Peyer's patch (tissue), 4 donors: ENCODE results near the gene UNCX. TPM values are rescaled to one million over a fixed set of nuclear protein-coding genes. Genes with fewer than 3 reads are reported as not detected.
A peak's percentile ranks its signal among the peaks of the same experiment; 100 is the strongest.
"Not testable (repeated sequence)": the region's sequence is repeated elsewhere in the genome, so short reads cannot be mapped to it uniquely, and the experiment has no call there.

Source experiments
- DNase-seq, 3 donors: peaks; one replicate each; pipeline ENCODE4 v3.0.0-alpha.2; 2017 to 2019
- H3K27ac ChIP-seq, 4 donors: fragments of 200-600 bp; sonication (generic); one replicate each; pipeline ENCODE4 v1.5.1; 2016 to 2019
- H3K27me3 ChIP-seq, 2 donors: fragments of 200-600 bp; sonication (generic); one replicate each; pipeline ENCODE4 v1.5.1; 2019
- H3K36me3 ChIP-seq, 3 donors: fragments of 200-600 bp; sonication (generic); one replicate each; pipeline ENCODE4 v1.5.1; 2016 to 2019
- H3K4me1 ChIP-seq, 4 donors: fragments of 200-600 bp; sonication (generic); one replicate each; pipeline ENCODE4 v1.5.1; 2016 to 2019
- H3K4me3 ChIP-seq, 4 donors: fragments of 200-600 bp; sonication (generic); 1 replicate in 3 of 4; 2 replicates in 1 of 4; pipeline ENCODE4 v1.5.1; 2016 to 2019; ENCODE audit warnings: mild to moderate bottlenecking in 1 of 4
- H3K9me3 ChIP-seq, 4 donors: fragments of 200-600 bp; sonication (generic); one replicate each; pipeline ENCODE4 v1.5.1; 2016 to 2019; ENCODE audit warnings: mild to moderate bottlenecking in 1 of 4
- POLR2A ChIP-seq, 2 donors: fragments of 450-650 bp; IDR thresholded peaks; one replicate each; pipeline ENCODE4 v1.5.1; 2017; ENCODE audit warnings: antibody characterized with exemption in 2 of 2, mild to moderate bottlenecking in 2 of 2, moderate library complexity in 2 of 2
- total RNA-seq, 4 donors: library from RNA; depleted of rRNA; stranded (reverse); fragments of >200 nt; gene quantifications; one replicate each; pipeline ENCODE4 v1.1.0, GENCODE V29; 2016
- TF ChIP-seq, protein P1 (sequence below), 6 experiments: fragments of 450-650 bp in 4 of 6; fragments of 200-600 bp in 2 of 6; sonication (generic) in 1 of 6; IDR thresholded peaks; one replicate each; pipeline ENCODE4 v1.5.1; 2017 to 2019; ENCODE audit warnings: antibody characterized with exemption in 6 of 6, mild to moderate bottlenecking in 3 of 6, moderate library complexity in 1 of 6

Gene UNCX
- total RNA-seq, 4 donors from 2014 or later = not detected

- peak in 1 of 3 donors; percentile 69 for DNase-seq
- H3K4me1 ChIP-seq = no peaks in the 10 kb centered on the region
- TF ChIP-seq, protein P1, sequence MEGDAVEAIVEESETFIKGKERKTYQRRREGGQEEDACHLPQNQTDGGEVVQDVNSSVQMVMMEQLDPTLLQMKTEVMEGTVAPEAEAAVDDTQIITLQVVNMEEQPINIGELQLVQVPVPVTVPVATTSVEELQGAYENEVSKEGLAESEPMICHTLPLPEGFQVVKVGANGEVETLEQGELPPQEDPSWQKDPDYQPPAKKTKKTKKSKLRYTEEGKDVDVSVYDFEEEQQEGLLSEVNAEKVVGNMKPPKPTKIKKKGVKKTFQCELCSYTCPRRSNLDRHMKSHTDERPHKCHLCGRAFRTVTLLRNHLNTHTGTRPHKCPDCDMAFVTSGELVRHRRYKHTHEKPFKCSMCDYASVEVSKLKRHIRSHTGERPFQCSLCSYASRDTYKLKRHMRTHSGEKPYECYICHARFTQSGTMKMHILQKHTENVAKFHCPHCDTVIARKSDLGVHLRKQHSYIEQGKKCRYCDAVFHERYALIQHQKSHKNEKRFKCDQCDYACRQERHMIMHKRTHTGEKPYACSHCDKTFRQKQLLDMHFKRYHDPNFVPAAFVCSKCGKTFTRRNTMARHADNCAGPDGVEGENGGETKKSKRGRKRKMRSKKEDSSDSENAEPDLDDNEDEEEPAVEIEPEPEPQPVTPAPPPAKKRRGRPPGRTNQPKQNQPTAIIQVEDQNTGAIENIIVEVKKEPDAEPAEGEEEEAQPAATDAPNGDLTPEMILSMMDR (IDR thresholded peaks at IDR 0.05) = peak in 3 of 6 experiments; percentile 53 to 62 (median 54)
- TF ChIP-seq POLR2A (IDR thresholded peaks at IDR 0.05) = no peak
- no peaks in the 10 kb centered on the region for H3K9me3 ChIP-seq
- H3K4me3 ChIP-seq = no peak overlapping the region
- H3K27ac ChIP-seq = no peak overlapping the region
- H3K27me3 ChIP-seq = no peaks in the 10 kb centered on the region
- H3K36me3 ChIP-seq = no peaks in the 10 kb centered on the region
These were observed 38.9 kb upstream of the UNCX start for GRCh38 chr7:1193593-1194424.

GRCh38 chr7:1196441-1196840 lies 36.2 kb upstream of the UNCX start:
- not testable (repeated sequence) for H3K9me3 ChIP-seq, H3K36me3 ChIP-seq, H3K27ac ChIP-seq, DNase-seq, H3K4me1 ChIP-seq, H3K4me3 ChIP-seq, H3K27me3 ChIP-seq

DNA sequence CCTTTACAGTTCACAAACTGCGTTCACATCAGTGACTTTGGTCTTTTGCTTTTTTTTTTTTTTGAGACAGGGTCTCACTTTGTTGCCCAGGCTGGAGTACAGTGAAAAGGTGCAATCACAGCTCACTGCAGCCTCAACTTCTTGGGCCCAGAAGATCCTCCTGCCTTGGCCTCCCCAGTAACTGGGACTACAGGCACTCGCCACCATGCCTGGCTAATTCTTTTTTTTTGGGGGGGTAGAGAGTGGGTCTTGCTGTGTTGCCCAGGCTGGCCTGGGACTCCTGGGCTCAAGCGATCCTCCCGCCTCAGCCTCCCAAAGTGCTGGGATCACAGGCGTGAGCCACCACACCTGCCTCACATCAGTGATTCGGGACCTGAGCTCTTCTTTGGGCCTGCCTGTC lies 35.7 kb upstream of the UNCX start:
- Histone ChIP-seq H3K27me3 (no peaks in the 10 kb centered on the region), H3K27ac (no peak overlapping the region), H3K36me3 (no peaks in the 10 kb centered on the region), H3K4me3 (no peak overlapping the region), H3K9me3 (no peaks in the 10 kb centered on the region), H3K4me1 (no peaks in the 10 kb centered on the region)
- no peak for DNase-seq
- TF ChIP-seq POLR2A (IDR thresholded peaks at IDR 0.05) = no peak
- TF ChIP-seq, protein P1 (IDR thresholded peaks at IDR 0.05) = no peak

DNA sequence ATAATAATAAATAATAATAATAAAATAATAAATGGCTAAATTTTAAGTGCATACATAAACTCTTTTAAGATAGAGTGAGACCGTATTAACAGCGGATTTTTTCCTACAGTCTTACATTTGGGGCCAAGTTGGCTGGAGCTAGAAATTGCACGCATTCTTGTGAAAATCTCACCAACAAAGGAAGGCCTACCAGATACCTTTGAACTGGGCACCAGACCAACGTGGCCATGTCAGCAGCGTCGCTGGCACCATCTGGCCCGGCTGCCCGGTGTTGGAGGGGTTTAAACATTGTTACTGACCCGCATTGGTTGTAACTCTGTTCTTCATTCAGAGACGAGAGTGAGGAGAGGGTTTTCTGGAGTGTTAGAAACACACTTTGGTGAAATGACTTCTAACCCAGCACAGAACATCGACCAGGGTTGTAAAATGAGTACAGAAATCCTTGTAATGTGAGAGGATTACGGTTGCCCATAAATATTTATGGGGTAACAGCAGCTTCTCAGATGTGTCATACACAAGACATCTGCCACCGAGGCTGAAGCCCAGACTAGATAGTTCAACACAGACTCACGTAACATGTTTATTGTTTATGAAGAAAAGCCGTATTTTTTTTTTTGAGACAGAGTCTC lies 34.6 kb upstream of the UNCX start:
- Histone ChIP-seq H3K36me3 (no peaks in the 10 kb centered on the region), H3K4me3 (no peak overlapping the region), H3K27ac (no peak overlapping the region), H3K4me1 (no peaks in the 10 kb centered on the region), H3K27me3 (no peaks in the 10 kb centered on the region), H3K9me3 (no peaks in the 10 kb centered on the region)
- no peak for DNase-seq
- no peak for TF ChIP-seq POLR2A (IDR thresholded peaks at IDR 0.05)
- TF ChIP-seq, protein P1 (IDR thresholded peaks at IDR 0.05) = no peak

- DNase-seq = no peak
- TF ChIP-seq POLR2A (IDR thresholded peaks at IDR 0.05) = no peak
- TF ChIP-seq, protein P1 (IDR thresholded peaks at IDR 0.05) = no peak
- H3K4me1 ChIP-seq = no peaks in the 10 kb centered on the region
These were observed 32.6 kb upstream of the UNCX start for GRCh38 chr7:1200045-1200444.

GRCh38 chr7:1201916-1202315 lies 30.8 kb upstream of the UNCX start:
- H3K27me3 ChIP-seq = no peaks in the 10 kb centered on the region
- TF ChIP-seq, protein P1 (IDR thresholded peaks at IDR 0.05) = no peak
- TF ChIP-seq POLR2A (IDR thresholded peaks at IDR 0.05) = no peak

More at GRCh38 chr7:1200045-1200444, 32.6 kb upstream of the UNCX start:
- Histone ChIP-seq H3K4me3 (no peak overlapping the region), H3K27ac (no peak overlapping the region), H3K9me3 (no peaks in the 10 kb centered on the region), H3K27me3 (no peaks in the 10 kb centered on the region), H3K36me3 (no peaks in the 10 kb centered on the region)

GRCh38 chr7:1202914-1203313 lies 29.8 kb upstream of the UNCX start:
- DNase-seq, H3K27ac ChIP-seq, H3K4me3 ChIP-seq, H3K4me1 ChIP-seq, H3K36me3 ChIP-seq, H3K9me3 ChIP-seq, H3K27me3 ChIP-seq: not testable (repeated sequence)

More at GRCh38 chr7:1201916-1202315, 30.8 kb upstream of the UNCX start:
- Histone ChIP-seq H3K4me1 (no peaks in the 10 kb centered on the region), H3K4me3 (no peak overlapping the region), H3K36me3 (no peaks in the 10 kb centered on the region), H3K27ac (no peak overlapping the region), H3K9me3 (no peaks in the 10 kb centered on the region)
- no peak for DNase-seq
